ENCODE data around the gene GNL1. TPM values are rescaled to one million over a fixed set of nuclear protein-coding genes. Genes with fewer than 3 reads are reported as not detected.

The GNL1 gene
- total RNA-seq, 1 experiment from 2014 or later: 113 TPM

DNA sequence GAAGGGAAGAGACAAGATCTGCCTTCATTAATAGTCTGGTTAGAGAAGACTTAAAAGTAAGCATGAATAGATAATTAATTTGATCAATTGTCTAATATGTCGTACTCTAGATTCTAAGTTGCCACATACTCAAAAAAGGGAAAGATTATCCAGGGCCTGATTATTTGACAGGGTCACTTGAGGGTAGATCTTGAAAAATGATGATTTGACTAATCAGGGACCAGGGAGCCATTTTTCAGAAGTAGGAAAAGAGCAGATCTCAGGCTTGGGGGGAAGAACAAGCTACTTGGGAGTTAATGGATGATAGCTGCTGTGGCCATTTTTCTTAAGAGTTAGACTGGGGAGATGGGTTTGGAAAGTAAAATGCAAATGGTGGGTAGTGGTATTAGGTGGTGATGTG lies 36.0 kb upstream of the GNL1 start:
- no peak overlapping the region for H3K4me3 ChIP-seq (replicated peaks in 1 of 2; ENCODE audit: low read depth in 1 of 2, low read length in 2 of 2)
- ChIA-PET RAD21 (ENCODE audit: low non-redundant PET in 1 of 2, low total read pairs in 2 of 2, uncharacterized antibody in 2 of 2, unreplicated experiment in 2 of 2) (no interaction called here), POLR2A (interaction anchor here (1.5 kb wide), 1 partner anchor 9 kb away, joined by 4 read pairs; no protein-coding TSS in a partner anchor), CTCF (interaction anchor here (1.2 kb wide), 1 partner anchor 51 kb away, joined by 4 read pairs; no protein-coding TSS in a partner anchor)
- no peak overlapping the region for H2AFZ ChIP-seq (ENCODE audit: low read depth, low read length, poor library complexity, severe bottlenecking)
- ATAC-seq (no peak), DNase-seq (ENCODE audit: low read depth, low spot score) (no peak)
- peaks cover 37% of the 10 kb centered on the region; the same call in 1 of the 2 replicates for H3K79me2 ChIP-seq (ENCODE audit: insufficient read depth, low read length)
- no TSS peak for BruUV-seq (replicated peaks)
- no peaks in the 10 kb centered on the region; the same call in 1 of the 2 replicates for H4K20me1 ChIP-seq (ENCODE audit: insufficient read depth)
- peaks cover 30 to 41% of the 10 kb centered on the region in 2 experiments for H3K36me3 ChIP-seq (ENCODE audit: control insufficient read depth in 1 of 2, insufficient read depth in 2 of 2, low read length in 2 of 2)
- H3K9ac ChIP-seq (ENCODE audit: low read length): no peak overlapping the region
- no peaks in the 10 kb centered on the region for H3K9me3 ChIP-seq (ENCODE audit: control insufficient read depth in 1 of 2, insufficient read depth in 1 of 2, low read depth in 1 of 2, low read length in 2 of 2)
- no peak overlapping the region for H3K27ac ChIP-seq (ENCODE audit: low read depth, low read length)
- no peaks in the 10 kb centered on the region for H3K9me2 ChIP-seq (ENCODE audit: insufficient read depth)
- peaks cover 0 to 7% of the 10 kb centered on the region in 2 experiments; a peak in 2 of 4 replicates for H3K4me1 ChIP-seq (ENCODE audit: control insufficient read depth in 1 of 2, insufficient read depth in 2 of 2, low read length in 2 of 2)
- TF ChIP-seq CEBPB (IDR thresholded peaks at IDR 0.05; ENCODE audit: low read depth): no peak
- TF ChIP-seq, protein P1, sequence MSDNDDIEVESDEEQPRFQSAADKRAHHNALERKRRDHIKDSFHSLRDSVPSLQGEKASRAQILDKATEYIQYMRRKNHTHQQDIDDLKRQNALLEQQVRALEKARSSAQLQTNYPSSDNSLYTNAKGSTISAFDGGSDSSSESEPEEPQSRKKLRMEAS (IDR thresholded peaks at IDR 0.05): no peak
- no peak for TF ChIP-seq SIN3A (IDR thresholded peaks at IDR 0.05; ENCODE audit: low read depth)
- TF ChIP-seq, protein P2, sequence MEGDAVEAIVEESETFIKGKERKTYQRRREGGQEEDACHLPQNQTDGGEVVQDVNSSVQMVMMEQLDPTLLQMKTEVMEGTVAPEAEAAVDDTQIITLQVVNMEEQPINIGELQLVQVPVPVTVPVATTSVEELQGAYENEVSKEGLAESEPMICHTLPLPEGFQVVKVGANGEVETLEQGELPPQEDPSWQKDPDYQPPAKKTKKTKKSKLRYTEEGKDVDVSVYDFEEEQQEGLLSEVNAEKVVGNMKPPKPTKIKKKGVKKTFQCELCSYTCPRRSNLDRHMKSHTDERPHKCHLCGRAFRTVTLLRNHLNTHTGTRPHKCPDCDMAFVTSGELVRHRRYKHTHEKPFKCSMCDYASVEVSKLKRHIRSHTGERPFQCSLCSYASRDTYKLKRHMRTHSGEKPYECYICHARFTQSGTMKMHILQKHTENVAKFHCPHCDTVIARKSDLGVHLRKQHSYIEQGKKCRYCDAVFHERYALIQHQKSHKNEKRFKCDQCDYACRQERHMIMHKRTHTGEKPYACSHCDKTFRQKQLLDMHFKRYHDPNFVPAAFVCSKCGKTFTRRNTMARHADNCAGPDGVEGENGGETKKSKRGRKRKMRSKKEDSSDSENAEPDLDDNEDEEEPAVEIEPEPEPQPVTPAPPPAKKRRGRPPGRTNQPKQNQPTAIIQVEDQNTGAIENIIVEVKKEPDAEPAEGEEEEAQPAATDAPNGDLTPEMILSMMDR (IDR thresholded peaks at IDR 0.05 in 2 of 3, conservative IDR thresholded peaks at IDR 0.05 in 1 of 3; ENCODE audit: borderline replicate concordance in 1 of 3, insufficient read depth in 1 of 3, low read depth in 2 of 3, low read length in 2 of 3): no peak
- TF ChIP-seq, protein P3, sequence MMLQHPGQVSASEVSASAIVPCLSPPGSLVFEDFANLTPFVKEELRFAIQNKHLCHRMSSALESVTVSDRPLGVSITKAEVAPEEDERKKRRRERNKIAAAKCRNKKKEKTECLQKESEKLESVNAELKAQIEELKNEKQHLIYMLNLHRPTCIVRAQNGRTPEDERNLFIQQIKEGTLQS (IDR thresholded peaks at IDR 0.05): no peak
- no peak for TF ChIP-seq YY1 (IDR thresholded peaks at IDR 0.05; ENCODE audit: extremely low read depth, insufficient replicate concordance, low read depth, low read length)
- no peak for TF ChIP-seq EZH2phosphoT487 (IDR thresholded peaks at IDR 0.05; ENCODE audit: borderline replicate concordance)
- no peak overlapping the region for H3K4me2 ChIP-seq (ENCODE audit: low read length)
- H3K27me3 ChIP-seq (ENCODE audit: insufficient read depth, low read length): no peaks in the 10 kb centered on the region
- intact Hi-C loops (cut with micrococcal nuclease): no loop called here

Measured in HCT116 (cell line).